AG10803 (cell line): ENCODE results near the gene TBCK.
A peak's percentile ranks its signal among the peaks of the same experiment; 100 is the strongest.

Experiments used
- DNase-seq: peaks from one replicate; pipeline ENCODE4 v3.0.0; 2010; ENCODE audit warnings: low read depth
- H3K4me3 ChIP-seq: 2 replicates; pipeline ENCODE4 v1.5.1; 2011; ENCODE audit warnings: mild to moderate bottlenecking, low read length, control low read depth
- CTCF ChIP-seq: conservative IDR thresholded peaks from 2 replicates; pipeline ENCODE4 v1.5.1; 2011; ENCODE audit warnings: mild to moderate bottlenecking, low read length, control low read depth, inconsistent platforms

TBCK gene

DNA sequence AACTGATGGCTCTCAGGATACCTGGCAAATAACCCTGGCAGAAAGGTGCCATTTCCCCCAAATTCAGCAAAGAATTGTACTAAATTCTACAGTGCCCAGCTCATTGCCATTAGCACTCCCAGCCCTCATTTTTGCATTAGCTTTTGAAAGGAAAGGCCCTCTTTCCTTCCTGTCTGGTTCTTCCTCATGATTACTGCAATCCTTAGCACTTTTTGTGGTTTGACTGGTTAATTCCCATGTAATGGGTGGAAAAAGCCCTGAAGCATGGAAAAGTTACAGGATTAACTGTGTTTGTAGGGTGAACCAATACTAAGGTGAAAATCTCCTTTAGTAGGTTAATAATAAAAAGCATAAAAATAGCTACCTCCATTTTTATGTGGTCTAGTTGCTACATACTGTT lies 281.3 kb downstream of the TBCK start:
- H3K4me3 ChIP-seq = no peak overlapping the region
- DNase-seq = no peak
- TF ChIP-seq CTCF = no peak

DNA sequence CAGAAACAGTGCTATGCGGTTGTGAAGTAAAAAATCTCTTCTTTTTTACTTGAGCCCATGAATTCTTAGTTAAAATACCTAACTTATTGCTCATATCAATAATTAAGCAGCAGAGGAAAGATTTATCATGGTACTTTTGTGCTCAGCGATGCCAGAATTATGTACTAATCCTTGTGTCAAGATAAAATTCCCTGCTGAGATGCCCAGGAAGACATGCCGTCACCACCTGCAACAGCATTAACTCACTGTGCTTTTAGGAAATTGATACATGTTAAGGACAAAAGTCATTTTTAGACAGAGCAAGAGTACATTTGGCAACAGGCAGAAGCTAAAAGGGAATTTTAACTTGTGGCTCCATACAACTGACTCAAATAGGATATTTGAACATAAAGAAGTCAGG lies 281.8 kb downstream of the TBCK start:
- no peak for TF ChIP-seq CTCF
- no peak overlapping the region for H3K4me3 ChIP-seq
- DNase-seq = peak; percentile 84

DNA sequence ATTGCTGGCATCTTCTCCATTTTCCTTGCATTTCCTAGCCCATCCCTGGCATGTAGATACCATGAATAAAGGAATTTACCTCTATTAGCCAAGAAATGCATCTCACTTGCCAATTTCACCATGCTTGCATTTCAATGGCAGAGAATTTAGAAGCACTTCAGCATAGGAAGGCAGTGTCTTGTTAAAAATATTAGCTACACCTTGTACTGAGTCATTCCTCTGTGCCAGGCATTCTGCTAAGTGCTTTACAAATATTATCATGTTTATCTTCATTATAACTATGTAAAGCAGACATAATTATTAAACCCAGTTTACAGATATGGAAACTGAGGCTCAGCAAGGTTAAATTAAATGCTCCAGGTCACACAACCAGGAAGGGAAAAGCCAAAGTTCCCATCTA lies 282.5 kb downstream of the TBCK start:
- no peak for TF ChIP-seq CTCF
- no peak overlapping the region for H3K4me3 ChIP-seq
- DNase-seq = peak; percentile 23

- DNase-seq = peak; percentile 92
- no peak overlapping the region for H3K4me3 ChIP-seq
- no peak for TF ChIP-seq CTCF
Measured at GRCh38 chr4:106032851-106033286, 283.1 kb downstream of the TBCK start.

DNA sequence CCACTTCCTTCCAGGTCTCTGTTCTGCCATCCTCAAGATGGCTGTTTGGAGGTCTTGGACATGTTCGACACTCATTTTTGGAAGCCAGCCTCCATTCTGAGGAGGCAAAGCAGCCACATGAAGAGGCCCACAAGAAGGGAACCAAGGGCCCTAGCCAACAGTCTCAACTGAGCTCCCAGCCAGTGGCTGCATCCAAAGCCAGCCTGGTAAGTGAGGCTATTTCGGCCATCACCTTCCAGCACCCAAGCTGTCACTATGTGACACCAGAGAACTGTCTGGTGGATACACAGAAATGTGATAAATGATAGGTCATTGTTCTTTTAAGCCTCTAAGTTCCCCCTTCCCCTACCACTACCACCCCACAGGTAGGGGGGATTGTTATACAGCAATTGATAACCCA lies 293.6 kb downstream of the TBCK start:
- no peak for DNase-seq
- no peak for TF ChIP-seq CTCF
- no peak overlapping the region for H3K4me3 ChIP-seq

DNA sequence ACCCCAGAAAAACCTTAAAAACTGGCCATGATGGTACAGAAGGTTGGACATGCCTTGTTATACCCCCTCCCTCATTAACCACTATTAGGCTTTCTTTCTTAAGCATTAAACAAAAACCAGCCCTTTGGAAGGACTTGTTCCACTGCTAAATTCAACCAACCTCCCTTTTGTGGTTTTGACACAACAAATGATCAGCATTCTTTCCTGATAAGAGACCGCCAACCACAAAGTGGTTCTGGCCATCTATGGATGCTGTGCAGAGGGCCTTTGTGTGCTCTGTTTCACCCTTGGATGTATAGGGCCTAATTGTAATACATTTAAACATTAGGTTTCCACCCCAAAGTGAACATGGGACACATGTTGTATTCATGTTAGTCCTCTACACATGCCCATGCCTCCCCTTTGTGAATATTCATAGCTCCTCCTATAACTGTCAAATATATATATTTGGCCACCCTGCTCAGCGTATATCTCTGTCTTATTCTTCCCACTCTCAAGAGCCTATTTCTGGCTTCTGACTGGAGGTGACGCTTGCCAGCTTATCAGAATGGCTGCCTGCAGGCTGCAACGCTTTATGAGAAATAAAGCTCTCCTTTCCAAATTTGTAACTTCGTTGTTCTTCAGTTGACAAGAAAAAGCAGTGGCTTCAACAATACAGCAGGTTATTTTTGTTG lies 294.1 kb downstream of the TBCK start:
- DNase-seq = no peak
- no peak for TF ChIP-seq CTCF
- no peak overlapping the region for H3K4me3 ChIP-seq

- H3K4me3 ChIP-seq = no peak overlapping the region
- DNase-seq = peak; percentile 91
- no peak for TF ChIP-seq CTCF
Measured at GRCh38 chr4:106019771-106020170, 296.2 kb downstream of the TBCK start.
